ENCODE measurements around the gene SLC1A7. TPM values are rescaled to one million over a fixed set of nuclear protein-coding genes. Genes with fewer than 3 reads are reported as not detected.

Gene SLC1A7
- total and polyA plus RNA-seq, 2 experiments from 2014 or later = not detected

DNA sequence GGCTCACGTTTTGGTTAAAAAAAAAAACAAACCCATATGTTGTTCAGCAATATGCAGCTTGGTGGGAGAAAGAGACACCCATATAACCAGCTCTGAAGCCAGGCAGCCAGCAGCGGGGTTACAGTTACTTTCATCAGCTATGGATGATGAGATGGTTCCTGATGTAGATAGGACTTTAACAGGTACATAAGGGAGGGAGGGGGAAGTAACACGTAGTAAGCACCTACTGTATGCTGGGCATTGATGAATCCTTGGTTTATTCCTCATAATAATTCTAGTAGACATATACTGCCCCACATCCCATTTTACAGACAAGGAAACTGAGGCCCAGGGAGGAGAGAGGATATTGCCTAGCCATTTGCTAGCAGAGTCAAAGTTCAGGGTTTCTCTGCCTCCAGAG, 2.0 kb downstream of the SLC1A7 start:
- Histone ChIP-seq H3K36me3 (ENCODE audit: insufficient read depth) (no peaks in the 10 kb centered on the region), H2AFZ (no peak overlapping the region), H3K9me2 (ENCODE audit: insufficient read depth) (no peaks in the 10 kb centered on the region), H3K4me1 (ENCODE audit: insufficient read depth) (no peaks in the 10 kb centered on the region), H3K79me2 (replicated peaks; ENCODE audit: insufficient read depth) (no peaks in the 10 kb centered on the region), H3F3A (replicated peaks; ENCODE audit: low read depth) (no peaks in the 10 kb centered on the region), H3K4me2 (no peak overlapping the region), H3K4me3 (no peak overlapping the region), H3K27ac (ENCODE audit: low read depth) (no peak overlapping the region), H4K20me1 (replicated peaks; ENCODE audit: insufficient read depth) (no peaks in the 10 kb centered on the region), H3K27me3 (ENCODE audit: insufficient read depth) (no peaks in the 10 kb centered on the region)
- Mint-ChIP-seq H3K4me3 (no peak overlapping the region), H3K36me3 (ENCODE audit: low read depth) (peaks cover 9% of the 10 kb centered on the region), H3K27me3 (ENCODE audit: insufficient read depth, low read depth, poor library complexity) (peaks cover 11% of the 10 kb centered on the region), H3K4me1 (0 out of 3 replicates have a peak, but pooled peaks cover 3% of the 10 kb centered on the region), H3K9me3 (peaks cover 19% of the 10 kb centered on the region), H3K27ac (no peak overlapping the region)
- no peak for TF ChIP-seq POLR2AphosphoS5 (IDR thresholded peaks at IDR 0.05; ENCODE audit: low read depth)
- TF ChIP-seq, protein P1, sequence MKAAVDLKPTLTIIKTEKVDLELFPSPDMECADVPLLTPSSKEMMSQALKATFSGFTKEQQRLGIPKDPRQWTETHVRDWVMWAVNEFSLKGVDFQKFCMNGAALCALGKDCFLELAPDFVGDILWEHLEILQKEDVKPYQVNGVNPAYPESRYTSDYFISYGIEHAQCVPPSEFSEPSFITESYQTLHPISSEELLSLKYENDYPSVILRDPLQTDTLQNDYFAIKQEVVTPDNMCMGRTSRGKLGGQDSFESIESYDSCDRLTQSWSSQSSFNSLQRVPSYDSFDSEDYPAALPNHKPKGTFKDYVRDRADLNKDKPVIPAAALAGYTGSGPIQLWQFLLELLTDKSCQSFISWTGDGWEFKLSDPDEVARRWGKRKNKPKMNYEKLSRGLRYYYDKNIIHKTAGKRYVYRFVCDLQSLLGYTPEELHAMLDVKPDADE (IDR thresholded peaks at IDR 0.05) = no peak
- no peak for TF ChIP-seq STAT1 (IDR thresholded peaks at IDR 0.05; ENCODE audit: unreplicated experiment)
- no peak for TF ChIP-seq NANOG (IDR thresholded peaks at IDR 0.05; ENCODE audit: borderline replicate concordance)
- TF ChIP-seq, protein P2, sequence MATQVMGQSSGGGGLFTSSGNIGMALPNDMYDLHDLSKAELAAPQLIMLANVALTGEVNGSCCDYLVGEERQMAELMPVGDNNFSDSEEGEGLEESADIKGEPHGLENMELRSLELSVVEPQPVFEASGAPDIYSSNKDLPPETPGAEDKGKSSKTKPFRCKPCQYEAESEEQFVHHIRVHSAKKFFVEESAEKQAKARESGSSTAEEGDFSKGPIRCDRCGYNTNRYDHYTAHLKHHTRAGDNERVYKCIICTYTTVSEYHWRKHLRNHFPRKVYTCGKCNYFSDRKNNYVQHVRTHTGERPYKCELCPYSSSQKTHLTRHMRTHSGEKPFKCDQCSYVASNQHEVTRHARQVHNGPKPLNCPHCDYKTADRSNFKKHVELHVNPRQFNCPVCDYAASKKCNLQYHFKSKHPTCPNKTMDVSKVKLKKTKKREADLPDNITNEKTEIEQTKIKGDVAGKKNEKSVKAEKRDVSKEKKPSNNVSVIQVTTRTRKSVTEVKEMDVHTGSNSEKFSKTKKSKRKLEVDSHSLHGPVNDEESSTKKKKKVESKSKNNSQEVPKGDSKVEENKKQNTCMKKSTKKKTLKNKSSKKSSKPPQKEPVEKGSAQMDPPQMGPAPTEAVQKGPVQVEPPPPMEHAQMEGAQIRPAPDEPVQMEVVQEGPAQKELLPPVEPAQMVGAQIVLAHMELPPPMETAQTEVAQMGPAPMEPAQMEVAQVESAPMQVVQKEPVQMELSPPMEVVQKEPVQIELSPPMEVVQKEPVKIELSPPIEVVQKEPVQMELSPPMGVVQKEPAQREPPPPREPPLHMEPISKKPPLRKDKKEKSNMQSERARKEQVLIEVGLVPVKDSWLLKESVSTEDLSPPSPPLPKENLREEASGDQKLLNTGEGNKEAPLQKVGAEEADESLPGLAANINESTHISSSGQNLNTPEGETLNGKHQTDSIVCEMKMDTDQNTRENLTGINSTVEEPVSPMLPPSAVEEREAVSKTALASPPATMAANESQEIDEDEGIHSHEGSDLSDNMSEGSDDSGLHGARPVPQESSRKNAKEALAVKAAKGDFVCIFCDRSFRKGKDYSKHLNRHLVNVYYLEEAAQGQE (IDR thresholded peaks at IDR 0.05; ENCODE audit: unreplicated experiment) = no peak
- TF ChIP-seq CREB1 (CRISPR knock-in tag; IDR thresholded peaks at IDR 0.05; ENCODE audit: low read depth) = no peak
- no peak for TF ChIP-seq EZH2 (IDR thresholded peaks at IDR 0.05; ENCODE audit: low read depth, unreplicated experiment)
- TF ChIP-seq ZNF114 (CRISPR knock-in tag; IDR thresholded peaks at IDR 0.05) = no peak
- no peak for TF ChIP-seq EZH2phosphoT487 (IDR thresholded peaks at IDR 0.05; ENCODE audit: unreplicated experiment)
- TF ChIP-seq ZNF331 (CRISPR knock-in tag; IDR thresholded peaks at IDR 0.05; ENCODE audit: low read depth) = no peak
- TF ChIP-seq, protein P3, sequence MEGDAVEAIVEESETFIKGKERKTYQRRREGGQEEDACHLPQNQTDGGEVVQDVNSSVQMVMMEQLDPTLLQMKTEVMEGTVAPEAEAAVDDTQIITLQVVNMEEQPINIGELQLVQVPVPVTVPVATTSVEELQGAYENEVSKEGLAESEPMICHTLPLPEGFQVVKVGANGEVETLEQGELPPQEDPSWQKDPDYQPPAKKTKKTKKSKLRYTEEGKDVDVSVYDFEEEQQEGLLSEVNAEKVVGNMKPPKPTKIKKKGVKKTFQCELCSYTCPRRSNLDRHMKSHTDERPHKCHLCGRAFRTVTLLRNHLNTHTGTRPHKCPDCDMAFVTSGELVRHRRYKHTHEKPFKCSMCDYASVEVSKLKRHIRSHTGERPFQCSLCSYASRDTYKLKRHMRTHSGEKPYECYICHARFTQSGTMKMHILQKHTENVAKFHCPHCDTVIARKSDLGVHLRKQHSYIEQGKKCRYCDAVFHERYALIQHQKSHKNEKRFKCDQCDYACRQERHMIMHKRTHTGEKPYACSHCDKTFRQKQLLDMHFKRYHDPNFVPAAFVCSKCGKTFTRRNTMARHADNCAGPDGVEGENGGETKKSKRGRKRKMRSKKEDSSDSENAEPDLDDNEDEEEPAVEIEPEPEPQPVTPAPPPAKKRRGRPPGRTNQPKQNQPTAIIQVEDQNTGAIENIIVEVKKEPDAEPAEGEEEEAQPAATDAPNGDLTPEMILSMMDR (conservative IDR thresholded peaks at IDR 0.05; ENCODE audit: low read depth in 2 of 2) = no peak
- TF ChIP-seq, protein P4, sequence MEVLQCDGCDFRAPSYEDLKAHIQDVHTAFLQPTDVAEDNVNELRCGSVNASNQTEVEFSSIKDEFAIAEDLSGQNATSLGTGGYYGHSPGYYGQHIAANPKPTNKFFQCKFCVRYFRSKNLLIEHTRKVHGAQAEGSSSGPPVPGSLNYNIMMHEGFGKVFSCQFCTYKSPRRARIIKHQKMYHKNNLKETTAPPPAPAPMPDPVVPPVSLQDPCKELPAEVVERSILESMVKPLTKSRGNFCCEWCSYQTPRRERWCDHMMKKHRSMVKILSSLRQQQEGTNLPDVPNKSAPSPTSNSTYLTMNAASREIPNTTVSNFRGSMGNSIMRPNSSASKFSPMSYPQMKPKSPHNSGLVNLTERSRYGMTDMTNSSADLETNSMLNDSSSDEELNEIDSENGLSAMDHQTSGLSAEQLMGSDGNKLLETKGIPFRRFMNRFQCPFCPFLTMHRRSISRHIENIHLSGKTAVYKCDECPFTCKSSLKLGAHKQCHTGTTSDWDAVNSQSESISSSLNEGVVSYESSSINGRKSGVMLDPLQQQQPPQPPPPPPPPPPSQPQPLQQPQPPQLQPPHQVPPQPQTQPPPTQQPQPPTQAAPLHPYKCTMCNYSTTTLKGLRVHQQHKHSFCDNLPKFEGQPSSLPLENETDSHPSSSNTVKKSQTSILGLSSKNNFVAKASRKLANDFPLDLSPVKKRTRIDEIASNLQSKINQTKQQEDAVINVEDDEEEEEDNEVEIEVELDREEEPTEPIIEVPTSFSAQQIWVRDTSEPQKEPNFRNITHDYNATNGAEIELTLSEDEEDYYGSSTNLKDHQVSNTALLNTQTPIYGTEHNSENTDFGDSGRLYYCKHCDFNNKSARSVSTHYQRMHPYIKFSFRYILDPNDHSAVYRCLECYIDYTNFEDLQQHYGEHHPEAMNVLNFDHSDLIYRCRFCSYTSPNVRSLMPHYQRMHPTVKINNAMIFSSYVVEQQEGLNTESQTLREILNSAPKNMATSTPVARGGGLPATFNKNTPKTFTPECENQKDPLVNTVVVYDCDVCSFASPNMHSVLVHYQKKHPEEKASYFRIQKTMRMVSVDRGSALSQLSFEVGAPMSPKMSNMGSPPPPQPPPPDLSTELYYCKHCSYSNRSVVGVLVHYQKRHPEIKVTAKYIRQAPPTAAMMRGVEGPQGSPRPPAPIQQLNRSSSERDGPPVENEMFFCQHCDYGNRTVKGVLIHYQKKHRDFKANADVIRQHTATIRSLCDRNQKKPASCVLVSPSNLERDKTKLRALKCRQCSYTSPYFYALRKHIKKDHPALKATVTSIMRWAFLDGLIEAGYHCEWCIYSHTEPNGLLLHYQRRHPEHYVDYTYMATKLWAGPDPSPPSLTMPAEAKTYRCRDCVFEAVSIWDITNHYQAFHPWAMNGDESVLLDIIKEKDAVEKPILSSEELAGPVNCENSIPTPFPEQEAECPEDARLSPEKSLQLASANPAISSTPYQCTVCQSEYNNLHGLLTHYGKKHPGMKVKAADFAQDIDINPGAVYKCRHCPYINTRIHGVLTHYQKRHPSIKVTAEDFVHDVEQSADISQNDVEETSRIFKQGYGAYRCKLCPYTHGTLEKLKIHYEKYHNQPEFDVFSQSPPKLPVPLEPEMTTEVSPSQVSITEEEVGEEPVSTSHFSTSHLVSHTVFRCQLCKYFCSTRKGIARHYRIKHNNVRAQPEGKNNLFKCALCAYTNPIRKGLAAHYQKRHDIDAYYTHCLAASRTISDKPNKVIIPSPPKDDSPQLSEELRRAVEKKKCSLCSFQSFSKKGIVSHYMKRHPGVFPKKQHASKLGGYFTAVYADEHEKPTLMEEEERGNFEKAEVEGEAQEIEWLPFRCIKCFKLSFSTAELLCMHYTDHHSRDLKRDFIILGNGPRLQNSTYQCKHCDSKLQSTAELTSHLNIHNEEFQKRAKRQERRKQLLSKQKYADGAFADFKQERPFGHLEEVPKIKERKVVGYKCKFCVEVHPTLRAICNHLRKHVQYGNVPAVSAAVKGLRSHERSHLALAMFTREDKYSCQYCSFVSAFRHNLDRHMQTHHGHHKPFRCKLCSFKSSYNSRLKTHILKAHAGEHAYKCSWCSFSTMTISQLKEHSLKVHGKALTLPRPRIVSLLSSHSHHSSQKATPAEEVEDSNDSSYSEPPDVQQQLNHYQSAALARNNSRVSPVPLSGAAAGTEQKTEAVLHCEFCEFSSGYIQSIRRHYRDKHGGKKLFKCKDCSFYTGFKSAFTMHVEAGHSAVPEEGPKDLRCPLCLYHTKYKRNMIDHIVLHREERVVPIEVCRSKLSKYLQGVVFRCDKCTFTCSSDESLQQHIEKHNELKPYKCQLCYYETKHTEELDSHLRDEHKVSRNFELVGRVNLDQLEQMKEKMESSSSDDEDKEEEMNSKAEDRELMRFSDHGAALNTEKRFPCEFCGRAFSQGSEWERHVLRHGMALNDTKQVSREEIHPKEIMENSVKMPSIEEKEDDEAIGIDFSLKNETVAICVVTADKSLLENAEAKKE (CRISPR knock-in tag; IDR thresholded peaks at IDR 0.05) = no peak
- TF ChIP-seq JUNB (IDR thresholded peaks at IDR 0.05; ENCODE audit: unreplicated experiment) = no peak
- no peak for DNase-seq (ENCODE audit: low spot score)
- ATAC-seq = no peak
